MCF 10A (cell line): ENCODE measurements around the gene KAZALD1. TPM values are rescaled to one million over a fixed set of nuclear protein-coding genes. Genes with fewer than 3 reads are reported as not detected.

Source experiments
- BruUV-seq: library from RNA; stranded (reverse); fragments of 400-500 nt; replicated peaks from 2 replicates; lab custom pipeline; 2021; lab: Mats Ljungman, UMichigan
- CTCF ChIA-PET: fragments of 300-600 bp; sonication (Branson Sonifier 250); formaldehyde crosslinking; extraction: SDS; loops from one replicate; lab custom pipeline; 2021; ENCODE audit warnings: antibody characterized with exemption, inconsistent platforms; lab: Yijun Ruan, JAX
- POLR2A ChIA-PET: fragments of 300-600, 350-650 bp; sonication (Branson Sonifier 250); formaldehyde crosslinking; extraction: SDS; loops from one replicate; lab custom pipeline; 2020; ENCODE audit warnings: antibody characterized with exemption, inconsistent platforms; lab: Yijun Ruan, JAX
- DNase-seq: peaks from one replicate; pipeline ENCODE4 v3.0.0-alpha.2; 2018; ENCODE audit not compliant: unreplicated experiment
- H3K27ac Mint-ChIP-seq: one replicate; pipeline ENCODE4 v1.8.0; 2022; ENCODE audit warnings: mild to moderate bottlenecking, low read depth, mixed read lengths; ENCODE audit not compliant: unreplicated experiment
- H3K27me3 Mint-ChIP-seq: one replicate; pipeline ENCODE4 v1.8.0; 2022; ENCODE audit warnings: mixed read lengths; ENCODE audit not compliant: insufficient read depth, unreplicated experiment
- H3K36me3 Mint-ChIP-seq: one replicate; pipeline ENCODE4 v1.8.0; 2022; ENCODE audit warnings: mild to moderate bottlenecking, moderate library complexity, mixed read lengths; ENCODE audit not compliant: insufficient read depth, unreplicated experiment
- H3K4me1 Mint-ChIP-seq: one replicate; pipeline ENCODE4 v1.8.0; 2022; ENCODE audit warnings: mixed read lengths; ENCODE audit not compliant: insufficient read depth, unreplicated experiment
- H3K4me3 Mint-ChIP-seq: one replicate; pipeline ENCODE4 v1.8.0; 2022; ENCODE audit warnings: mild to moderate bottlenecking, moderate library complexity, mixed read lengths; ENCODE audit not compliant: unreplicated experiment
- H3K9me3 Mint-ChIP-seq: one replicate; pipeline ENCODE4 v1.8.0; 2022; ENCODE audit warnings: mixed read lengths; ENCODE audit not compliant: unreplicated experiment
- intact Hi-C: fragments of 100-400 bp; cut with micrococcal nuclease; formaldehyde crosslinking; loops from 2 replicates; pipeline ENCODE4 v1.14.1; 2022
- total RNA-seq: library from RNA; stranded (reverse); gene quantifications from 2 replicates; pipeline ENCODE4 v1.2.3, GENCODE V29; 2022
- TF ChIP-seq, protein P1 (sequence below): fragments of 200-600 bp; IDR thresholded peaks from one replicate; pipeline ENCODE4 v1.8.0; 2022; ENCODE audit warnings: antibody characterized with exemption, mild to moderate bottlenecking; ENCODE audit not compliant: unreplicated experiment

KAZALD1 gene
- total RNA-seq, 1 experiment from 2014 or later, result 2.4 TPM

DNA sequence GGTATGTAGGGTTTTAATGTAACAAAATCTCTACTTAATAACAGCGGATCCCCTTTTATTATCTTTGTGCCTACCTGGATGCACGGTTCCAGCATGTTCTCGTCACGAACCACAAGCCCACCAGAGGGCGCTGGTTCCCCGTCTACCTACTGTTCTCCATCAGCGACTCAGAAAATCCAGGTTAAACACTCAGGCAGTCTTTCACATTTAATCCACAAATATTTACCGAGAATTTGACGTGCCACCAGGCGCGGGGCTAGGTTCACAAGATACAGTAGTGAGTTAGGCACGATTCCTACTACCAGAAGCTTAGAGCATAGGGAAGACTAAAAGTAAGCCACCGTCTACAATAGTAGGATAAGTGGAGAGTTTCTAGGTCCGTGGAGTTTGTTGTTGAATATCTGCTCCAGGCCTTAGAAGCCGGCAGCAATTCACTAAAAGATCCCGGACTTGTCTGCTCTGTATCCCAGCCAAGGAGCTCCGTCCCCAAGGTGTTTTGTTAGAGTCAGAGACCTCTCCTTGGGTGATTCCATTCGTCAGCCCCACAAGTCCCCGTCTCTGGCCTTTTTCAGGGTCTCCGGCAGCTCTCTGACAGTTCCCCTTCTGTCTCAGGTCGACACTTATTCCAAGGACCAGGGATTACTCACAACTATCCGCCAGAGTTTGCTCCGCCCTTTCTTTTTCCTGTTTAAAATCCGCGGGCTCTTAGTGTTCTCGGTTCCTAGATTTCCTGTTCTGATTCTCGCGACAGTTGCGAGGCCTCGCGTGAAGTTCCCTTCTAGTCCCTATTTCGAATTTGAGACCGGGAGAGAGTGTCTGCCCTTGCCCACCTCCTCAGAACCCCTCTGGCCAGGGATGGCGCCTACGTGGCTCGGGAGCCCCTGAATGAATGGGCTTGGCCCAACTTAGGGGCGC, 1.5 kb upstream of the KAZALD1 start:
- Mint-ChIP-seq H3K9me3 (no peaks in the 10 kb centered on the region), H3K36me3 (peaks cover 5% of the 10 kb centered on the region), H3K4me3 (peak overlapping the region; percentile 95), H3K4me1 (peaks cover 20% of the 10 kb centered on the region), H3K27ac (peak overlapping the region; percentile 97), H3K27me3 (no peaks in the 10 kb centered on the region)
- intact Hi-C loops, result loop anchor here (1.0 kb wide), 2 partner anchors 8 to 82 kb away; no protein-coding TSS in a partner anchor
- DNase-seq, result peak; percentile 98
- CTCF ChIA-PET, result interaction anchor here (0.5 to 13.2 kb wide), 16 partner anchors 7 to 1145 kb away, joined by 3 to 234 read pairs (median 6); no protein-coding TSS in a partner anchor
- POLR2A ChIA-PET, result interaction anchor here (0.6 to 3.0 kb wide), 9 partner anchors 8 to 1438 kb away, joined by 3 to 36 read pairs (median 4); partner anchors contain the start of genes PDZD7 and SFXN3
- TSS peak; percentile 66 for BruUV-seq
- TF ChIP-seq, protein P1, sequence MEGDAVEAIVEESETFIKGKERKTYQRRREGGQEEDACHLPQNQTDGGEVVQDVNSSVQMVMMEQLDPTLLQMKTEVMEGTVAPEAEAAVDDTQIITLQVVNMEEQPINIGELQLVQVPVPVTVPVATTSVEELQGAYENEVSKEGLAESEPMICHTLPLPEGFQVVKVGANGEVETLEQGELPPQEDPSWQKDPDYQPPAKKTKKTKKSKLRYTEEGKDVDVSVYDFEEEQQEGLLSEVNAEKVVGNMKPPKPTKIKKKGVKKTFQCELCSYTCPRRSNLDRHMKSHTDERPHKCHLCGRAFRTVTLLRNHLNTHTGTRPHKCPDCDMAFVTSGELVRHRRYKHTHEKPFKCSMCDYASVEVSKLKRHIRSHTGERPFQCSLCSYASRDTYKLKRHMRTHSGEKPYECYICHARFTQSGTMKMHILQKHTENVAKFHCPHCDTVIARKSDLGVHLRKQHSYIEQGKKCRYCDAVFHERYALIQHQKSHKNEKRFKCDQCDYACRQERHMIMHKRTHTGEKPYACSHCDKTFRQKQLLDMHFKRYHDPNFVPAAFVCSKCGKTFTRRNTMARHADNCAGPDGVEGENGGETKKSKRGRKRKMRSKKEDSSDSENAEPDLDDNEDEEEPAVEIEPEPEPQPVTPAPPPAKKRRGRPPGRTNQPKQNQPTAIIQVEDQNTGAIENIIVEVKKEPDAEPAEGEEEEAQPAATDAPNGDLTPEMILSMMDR, result peak; percentile 84

DNA sequence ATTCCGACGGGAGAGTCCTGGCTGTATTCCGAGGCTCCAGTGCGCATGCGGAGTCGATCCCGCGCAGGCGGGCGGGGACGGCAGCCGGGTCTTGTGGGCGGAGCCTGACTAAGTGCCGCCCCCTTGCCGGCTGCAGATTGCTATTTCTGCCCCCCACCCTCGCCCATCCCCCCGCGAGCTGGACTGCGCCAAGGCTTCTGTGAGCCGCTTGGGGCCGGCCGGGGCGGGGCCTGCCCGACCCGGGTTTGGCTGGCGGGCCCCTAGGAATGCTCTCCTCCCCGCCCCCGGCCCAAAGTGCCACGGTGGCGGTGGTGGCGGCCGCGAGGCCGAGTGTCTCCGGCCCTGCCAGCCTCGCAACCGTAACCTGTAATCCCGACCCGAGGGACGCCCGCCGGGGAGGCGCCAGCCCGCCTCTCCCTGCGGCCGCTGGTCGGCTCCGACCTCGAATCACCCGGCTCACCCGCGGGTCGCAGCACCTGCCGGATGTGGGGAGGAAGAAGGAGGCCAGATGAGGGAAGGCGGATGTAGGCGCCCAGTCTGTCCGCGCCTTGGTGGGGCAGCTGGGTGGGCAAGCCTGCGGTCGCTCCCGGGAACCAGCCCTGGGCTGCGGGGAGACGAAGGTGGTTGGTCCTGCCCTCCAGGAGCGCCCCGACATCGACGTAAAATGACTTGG, 702 bp upstream of the KAZALD1 start:
- DNase-seq, result peak; percentile 93
- peaks cover 5% of the 10 kb centered on the region for H3K36me3 Mint-ChIP-seq
- peaks cover 25% of the 10 kb centered on the region for H3K4me1 Mint-ChIP-seq
- H3K27ac Mint-ChIP-seq, result peak overlapping the region; percentile 97
- intact Hi-C loops, result loop anchor here (1.0 kb wide), 2 partner anchors 7 to 81 kb away; no protein-coding TSS in a partner anchor
- BruUV-seq, result TSS peak; percentile 61
- CTCF ChIA-PET, result interaction anchor here (0.6 to 13.2 kb wide), 17 partner anchors 6 to 520 kb away, joined by 3 to 234 read pairs (median 6); no protein-coding TSS in a partner anchor
- no peaks in the 10 kb centered on the region for H3K9me3 Mint-ChIP-seq
- peak overlapping the region; percentile 95 for H3K4me3 Mint-ChIP-seq
- POLR2A ChIA-PET, result interaction anchor here (0.6 to 3.0 kb wide), 9 partner anchors 7 to 457 kb away, joined by 3 to 36 read pairs (median 6); partner anchors contain the start of genes PDZD7 and SFXN3
- TF ChIP-seq, protein P1, result no peak
- H3K27me3 Mint-ChIP-seq, result no peaks in the 10 kb centered on the region

DNA sequence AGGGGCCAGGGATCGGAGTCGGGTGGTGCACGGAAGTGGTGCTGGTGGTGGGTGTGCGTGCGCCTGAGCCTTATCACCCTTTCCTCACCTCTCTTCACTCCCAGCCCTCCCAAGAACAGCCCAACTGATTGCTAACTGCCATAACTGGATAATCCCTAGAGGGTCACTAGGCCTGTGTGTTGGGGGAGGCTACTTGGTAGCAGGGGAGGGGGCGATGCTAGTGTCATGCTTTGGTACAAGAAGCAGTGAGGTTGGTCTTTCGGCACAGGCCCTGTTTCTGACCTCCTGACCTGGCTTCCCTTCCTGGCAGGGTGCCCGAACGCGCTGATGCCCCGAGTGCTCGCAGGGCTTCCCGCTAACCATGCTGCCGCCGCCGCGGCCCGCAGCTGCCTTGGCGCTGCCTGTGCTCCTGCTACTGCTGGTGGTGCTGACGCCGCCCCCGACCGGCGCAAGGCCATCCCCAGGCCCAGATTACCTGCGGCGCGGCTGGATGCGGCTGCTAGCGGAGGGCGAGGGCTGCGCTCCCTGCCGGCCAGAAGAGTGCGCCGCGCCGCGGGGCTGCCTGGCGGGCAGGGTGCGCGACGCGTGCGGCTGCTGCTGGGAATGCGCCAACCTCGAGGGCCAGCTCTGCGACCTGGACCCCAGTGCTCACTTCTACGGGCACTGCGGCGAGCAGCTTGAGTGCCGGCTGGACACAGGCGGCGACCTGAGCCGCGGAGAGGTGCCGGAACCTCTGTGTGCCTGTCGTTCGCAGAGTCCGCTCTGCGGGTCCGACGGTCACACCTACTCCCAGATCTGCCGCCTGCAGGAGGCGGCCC, 652 bp downstream of the KAZALD1 start:
- H3K4me1 Mint-ChIP-seq, result peaks cover 25% of the 10 kb centered on the region
- no peak for DNase-seq
- TF ChIP-seq, protein P1, result peak; percentile 19
- intact Hi-C loops, result no loop called here
- peak overlapping the region; percentile 95 for H3K4me3 Mint-ChIP-seq
- BruUV-seq, result no TSS peak
- H3K36me3 Mint-ChIP-seq, result peaks cover 5% of the 10 kb centered on the region
- ChIA-PET POLR2A (interaction anchor here (0.7 to 6.7 kb wide), 5 partner anchors 20 to 573 kb away, joined by 3 to 55 read pairs (median 15); partner anchors contain the start of genes PDZD7 and SFXN3), CTCF (interaction anchor here (0.7 to 13.2 kb wide), 7 partner anchors 8 to 79 kb away, joined by 3 to 234 read pairs (median 24); no protein-coding TSS in a partner anchor)
- no peaks in the 10 kb centered on the region for H3K9me3 Mint-ChIP-seq
- H3K27me3 Mint-ChIP-seq, result no peaks in the 10 kb centered on the region
- no peak overlapping the region for H3K27ac Mint-ChIP-seq
